ENCODE data around the gene ZNF175. TPM values are rescaled to one million over a fixed set of nuclear protein-coding genes. Genes with fewer than 3 reads are reported as not detected.

Gene ZNF175
- total and polyA plus RNA-seq, 9 of the 15 experiments (the other 6 are each of a cell fraction or from before 2014, with no cell fraction given): 3.7 to 37.9 (median 14.0) TPM

- TF ChIP-seq DEAF1 (CRISPR knock-in tag; IDR thresholded peaks at IDR 0.05) (0 out of 2 replicates have a peak, but pooled peaks have one; percentile 19), ZNF830 (CRISPR knock-in tag; IDR thresholded peaks at IDR 0.05) (no peak), ETV5 (CRISPR knock-in tag; IDR thresholded peaks at IDR 0.05; ENCODE audit: low read depth) (0 out of 2 replicates have a peak, but pooled peaks have one; percentile 33), SPI1 (IDR thresholded peaks at IDR 0.05; ENCODE audit: borderline replicate concordance, low read depth, low read length) (peak; percentile 98), REST (IDR thresholded peaks at IDR 0.05; ENCODE audit: borderline replicate concordance) (peak; percentile 67; the same call in 1 of the 2 replicates), REST (CRISPR knock-in tag; IDR thresholded peaks at IDR 0.05; ENCODE audit: low read depth) (no peak), KAT7 (CRISPR knock-in tag; IDR thresholded peaks at IDR 0.05; ENCODE audit: borderline replicate concordance) (no peak), POLR2AphosphoS5 (IDR thresholded peaks at IDR 0.05; ENCODE audit: control insufficient read depth, insufficient read depth, low read depth, low read length) (peak; percentile 39; the same call in 1 of the 2 replicates), HNRNPK (IDR thresholded peaks at IDR 0.05; ENCODE audit: low read depth, low read length, poor library complexity, severe bottlenecking) (no peak), TCF7 (IDR thresholded peaks at IDR 0.05; ENCODE audit: borderline replicate concordance) (no peak), ZNF639 (CRISPR knock-in tag; conservative IDR thresholded peaks at IDR 0.05 in 1 of 2, IDR thresholded peaks at IDR 0.05 in 1 of 2) (peak in 1 of 2 experiments; percentile 54; a peak in 1 of 4 replicates), SMARCA5 (IDR thresholded peaks at IDR 0.05) (peak; percentile 72; the same call in 1 of the 2 replicates), CBFA2T3 (IDR thresholded peaks at IDR 0.05) (peak; percentile 71), ZFP36 (IDR thresholded peaks at IDR 0.05; ENCODE audit: low read depth, low read length, partially characterized antibody) (no peak), HBP1 (CRISPR knock-in tag; IDR thresholded peaks at IDR 0.05) (no peak)
These were observed 1.3 kb downstream of the ZNF175 start (continued) for GRCh38 chr19:51572410-51572809.

All from K562 (cell line).